ENCODE results near the gene ADPRM. TPM values are rescaled to one million over a fixed set of nuclear protein-coding genes. Genes with fewer than 3 reads are reported as not detected.

Gene ADPRM
- total and polyA plus RNA-seq, 7 donors, result 7.4 to 16.6 (median 11.4) TPM

GRCh38 chr17:10748531-10749181, 51.3 kb downstream of the ADPRM start:
- no peak overlapping the region for H3K4me3 ChIP-seq
- intact Hi-C loops (cut with DNase I), result loop anchor here (10.0 kb wide), 1 partner anchor 556 kb away; no protein-coding TSS in a partner anchor
- H3K9me3 ChIP-seq, result no peaks in the 10 kb centered on the region
- 56 to 69% methylated on average over 9 of the region's 9 CpGs for WGBS, 2 donors
- no peaks in the 10 kb centered on the region for H3K36me3 ChIP-seq
- no peaks in the 10 kb centered on the region for H3K4me1 ChIP-seq
- H3K27me3 ChIP-seq, result no peaks in the 10 kb centered on the region
- no peak overlapping the region for H3K27ac ChIP-seq
- no peak for DNase-seq
- TF ChIP-seq POLR2AphosphoS5 (IDR thresholded peaks at IDR 0.05) (no peak), POLR2A (IDR thresholded peaks at IDR 0.05) (no peak), EP300 (IDR thresholded peaks at IDR 0.05) (no peak)
- TF ChIP-seq, protein P1, sequence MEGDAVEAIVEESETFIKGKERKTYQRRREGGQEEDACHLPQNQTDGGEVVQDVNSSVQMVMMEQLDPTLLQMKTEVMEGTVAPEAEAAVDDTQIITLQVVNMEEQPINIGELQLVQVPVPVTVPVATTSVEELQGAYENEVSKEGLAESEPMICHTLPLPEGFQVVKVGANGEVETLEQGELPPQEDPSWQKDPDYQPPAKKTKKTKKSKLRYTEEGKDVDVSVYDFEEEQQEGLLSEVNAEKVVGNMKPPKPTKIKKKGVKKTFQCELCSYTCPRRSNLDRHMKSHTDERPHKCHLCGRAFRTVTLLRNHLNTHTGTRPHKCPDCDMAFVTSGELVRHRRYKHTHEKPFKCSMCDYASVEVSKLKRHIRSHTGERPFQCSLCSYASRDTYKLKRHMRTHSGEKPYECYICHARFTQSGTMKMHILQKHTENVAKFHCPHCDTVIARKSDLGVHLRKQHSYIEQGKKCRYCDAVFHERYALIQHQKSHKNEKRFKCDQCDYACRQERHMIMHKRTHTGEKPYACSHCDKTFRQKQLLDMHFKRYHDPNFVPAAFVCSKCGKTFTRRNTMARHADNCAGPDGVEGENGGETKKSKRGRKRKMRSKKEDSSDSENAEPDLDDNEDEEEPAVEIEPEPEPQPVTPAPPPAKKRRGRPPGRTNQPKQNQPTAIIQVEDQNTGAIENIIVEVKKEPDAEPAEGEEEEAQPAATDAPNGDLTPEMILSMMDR (IDR thresholded peaks at IDR 0.05), result no peak

DNA sequence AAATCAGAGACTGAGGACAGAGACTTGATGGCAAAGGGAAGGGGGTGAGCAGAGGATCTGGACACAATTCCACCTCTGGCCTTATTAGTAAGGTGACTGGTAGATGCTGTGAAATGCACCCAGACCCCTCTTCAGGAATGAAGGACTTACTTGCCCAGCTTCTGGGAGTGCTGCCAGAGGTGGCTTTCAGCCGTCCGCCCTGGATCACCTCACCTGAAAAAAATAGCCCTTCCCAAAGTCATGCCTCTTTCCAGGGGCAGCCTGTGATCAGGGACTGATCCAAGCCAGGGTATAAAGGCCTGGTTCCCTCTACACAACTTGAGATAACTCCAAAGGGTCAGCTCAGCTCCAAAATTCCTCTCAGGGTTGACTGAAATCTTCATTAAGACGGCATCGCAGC, 52.8 kb downstream of the ADPRM start:
- Histone ChIP-seq H3K4me1 (no peaks in the 10 kb centered on the region), H3K27ac (no peak overlapping the region), H3K36me3 (no peaks in the 10 kb centered on the region), H3K4me3 (no peak overlapping the region), H3K9me3 (no peaks in the 10 kb centered on the region), H3K27me3 (no peaks in the 10 kb centered on the region)
- 94% methylated on average over 4 of the region's 4 CpGs for WGBS, 2 donors
- no peak for TF ChIP-seq POLR2AphosphoS5 (IDR thresholded peaks at IDR 0.05)
- TF ChIP-seq, protein P1 (IDR thresholded peaks at IDR 0.05), result no peak
- TF ChIP-seq EP300 (IDR thresholded peaks at IDR 0.05), result no peak
- TF ChIP-seq POLR2A (IDR thresholded peaks at IDR 0.05), result no peak
- intact Hi-C loops (cut with DNase I), result no loop called here
- no peak for DNase-seq

- H3K36me3 ChIP-seq, result no peaks in the 10 kb centered on the region
- DNase-seq, result no peak
- H3K27me3 ChIP-seq, result no peaks in the 10 kb centered on the region
- intact Hi-C loops (cut with DNase I), result no loop called here
- 93 to 94% methylated on average over 3 of the region's 3 CpGs for WGBS, 2 donors
- H3K4me3 ChIP-seq, result no peak overlapping the region
- TF ChIP-seq POLR2A (IDR thresholded peaks at IDR 0.05), result no peak
- no peak for TF ChIP-seq EP300 (IDR thresholded peaks at IDR 0.05)
- TF ChIP-seq, protein P1 (IDR thresholded peaks at IDR 0.05), result no peak
- TF ChIP-seq POLR2AphosphoS5 (IDR thresholded peaks at IDR 0.05), result no peak
- H3K27ac ChIP-seq, result no peak overlapping the region
- no peaks in the 10 kb centered on the region for H3K4me1 ChIP-seq
- H3K9me3 ChIP-seq, result no peaks in the 10 kb centered on the region
These were observed 54.2 kb downstream of the ADPRM start for GRCh38 chr17:10751563-10751962.

DNA sequence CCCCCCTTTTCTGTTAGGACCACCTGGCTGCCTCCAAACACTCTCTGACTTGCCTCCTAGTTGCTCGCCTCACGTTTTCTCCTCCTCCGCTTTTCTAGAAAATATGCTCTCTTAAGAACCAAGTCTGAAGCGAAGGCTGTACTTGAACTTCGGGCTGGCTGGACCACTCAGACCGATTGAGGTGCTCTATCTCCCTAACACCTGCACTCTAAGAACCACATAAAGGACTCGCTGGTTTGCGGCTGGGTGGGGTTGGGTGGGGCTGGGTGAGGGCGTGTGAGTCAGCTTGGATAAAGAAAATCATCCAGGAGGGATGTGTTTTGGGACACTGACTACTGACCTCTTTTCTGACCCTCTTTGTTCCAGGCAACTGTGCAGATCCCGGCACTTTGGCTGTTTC, 55.3 kb downstream of the ADPRM start:
- H3K4me1 ChIP-seq, result no peaks in the 10 kb centered on the region
- TF ChIP-seq EP300 (IDR thresholded peaks at IDR 0.05), result no peak

GRCh38 chr17:10754109-10754508, 56.7 kb downstream of the ADPRM start:
- H3K4me1 ChIP-seq, result no peaks in the 10 kb centered on the region
- H3K9me3 ChIP-seq, result no peaks in the 10 kb centered on the region
- H3K27ac ChIP-seq, result no peak overlapping the region
- H3K27me3 ChIP-seq, result no peaks in the 10 kb centered on the region
- no peak for DNase-seq
- WGBS, 2 donors, result 48 to 59% methylated on average over 2 of the region's 2 CpGs
- no peaks in the 10 kb centered on the region for H3K36me3 ChIP-seq
- TF ChIP-seq EP300 (IDR thresholded peaks at IDR 0.05) (no peak), POLR2A (IDR thresholded peaks at IDR 0.05) (no peak), POLR2AphosphoS5 (IDR thresholded peaks at IDR 0.05) (no peak)
- TF ChIP-seq, protein P1 (IDR thresholded peaks at IDR 0.05), result no peak
- intact Hi-C loops (cut with DNase I), result no loop called here
- no peak overlapping the region for H3K4me3 ChIP-seq

More for the DNA sequence above, 55.3 kb downstream of the ADPRM start:
- Histone ChIP-seq H3K4me3 (no peak overlapping the region), H3K9me3 (no peaks in the 10 kb centered on the region), H3K27ac (no peak overlapping the region), H3K27me3 (no peaks in the 10 kb centered on the region), H3K36me3 (no peaks in the 10 kb centered on the region)
- WGBS, 2 donors, result 39 to 77% methylated on average over 10 of the region's 10 CpGs
- intact Hi-C loops (cut with DNase I), result no loop called here
- DNase-seq, result no peak

Data from sigmoid colon (tissue), 7 donors.